CD4-positive, alpha-beta T cell (primary cell): ENCODE data around the gene ADH6. TPM values are rescaled to one million over a fixed set of nuclear protein-coding genes. Genes with fewer than 3 reads are reported as not detected.
"Not testable (repeated sequence)": the region's sequence is repeated elsewhere in the genome, so short reads cannot be mapped to it uniquely, and the experiment has no call there.

ENCODE experiments used
- ATAC-seq: fragments of 200-7000 bp; cut with Tn5 transposase; one replicate; pipeline ENCODE4 v1.10.0; 2022; ENCODE audit warnings: mild to moderate bottlenecking; ENCODE audit not compliant: poor library complexity
- CTCF ChIA-PET: fragments of 350-600 bp; sonication (Branson Sonifier 250); formaldehyde crosslinking; loops from one replicate; lab custom pipeline; 2021; ENCODE audit warnings: antibody characterized with exemption, inconsistent platforms; lab: Charles Lee
- POLR2A ChIA-PET: fragments of 350-600 bp; sonication (Branson Sonifier 250); formaldehyde crosslinking; loops from one replicate; lab custom pipeline; 2021; ENCODE audit warnings: antibody characterized with exemption, inconsistent platforms; lab: Charles Lee
- DNase-seq, 14 experiments: peaks; one replicate each; pipeline ENCODE4 v3.0.0-alpha.2; 2013 to 2020; ENCODE audit warnings: mixed read lengths in 2 of 14
- H3K27ac ChIP-seq, 2 donors: one replicate each; pipeline versions ENCODE4 v1.5.1 to v1.7.0; 2013; ENCODE audit warnings: low read length in 2 of 2, low read depth in 1 of 2, mild to moderate bottlenecking in 1 of 2
- H3K27me3 ChIP-seq, 2 experiments: 1 replicate in 1 of 2; 2 replicates in 1 of 2; pipeline versions ENCODE4 v1.6.1 to v1.7.0; 2013; ENCODE audit warnings: low read length in 2 of 2, control low read depth in 1 of 2, mild to moderate bottlenecking in 1 of 2, moderate library complexity in 1 of 2; ENCODE audit not compliant: insufficient read depth in 2 of 2, control insufficient read depth in 1 of 2
- H3K36me3 ChIP-seq: one replicate; pipeline ENCODE4 v1.6.1; 2013; ENCODE audit warnings: low read length, control low read depth; ENCODE audit not compliant: insufficient read depth
- H3K4me1 ChIP-seq: one replicate; pipeline ENCODE4 v1.6.1; 2013; ENCODE audit warnings: low read length, control low read depth; ENCODE audit not compliant: insufficient read depth
- H3K4me3 ChIP-seq: one replicate; pipeline ENCODE4 v1.5.1; 2013; ENCODE audit warnings: mild to moderate bottlenecking, low read length, moderate library complexity
- H3K9me3 ChIP-seq, 2 experiments: 1 replicate in 1 of 2; 2 replicates in 1 of 2; pipeline versions ENCODE4 v1.6.1 to v1.7.0; 2013; ENCODE audit warnings: low read length in 2 of 2, mild to moderate bottlenecking in 2 of 2, control low read depth in 1 of 2, moderate library complexity in 1 of 2; ENCODE audit not compliant: control insufficient read depth in 1 of 2, insufficient read depth in 1 of 2
- H3K27ac Mint-ChIP-seq: one replicate; pipeline ENCODE4 v1.8.0; 2020; ENCODE audit warnings: mixed read lengths
- H3K27me3 Mint-ChIP-seq: one replicate; pipeline ENCODE4 v1.8.0; 2021; ENCODE audit warnings: mixed read lengths
- H3K36me3 Mint-ChIP-seq: one replicate; pipeline ENCODE4 v1.8.0; 2021; ENCODE audit warnings: low read depth, mixed read lengths
- H3K4me1 Mint-ChIP-seq: one replicate; pipeline ENCODE4 v1.8.0; 2021; ENCODE audit warnings: low read depth, mixed read lengths
- H3K4me3 Mint-ChIP-seq: one replicate; pipeline ENCODE4 v1.8.0; 2020; ENCODE audit warnings: mild to moderate bottlenecking, mixed read lengths
- H3K9me3 Mint-ChIP-seq: one replicate; pipeline ENCODE4 v1.8.0; 2020; ENCODE audit warnings: mixed read lengths
- CTCF ChIP-seq: fragments of 200-600 bp; IDR thresholded peaks from one replicate; pipeline ENCODE4 v1.8.0; 2022; ENCODE audit warnings: antibody characterized with exemption, mild to moderate bottlenecking
- intact Hi-C, 2 experiments: fragments of 100-400 bp; cut with DNase I in 1 of 2; cut with micrococcal nuclease in 1 of 2; formaldehyde crosslinking; loops; one replicate each; pipeline versions ENCODE4 v1.15.1 to v1.9.0; 2023 to 2025; cut with DNase I, micrococcal nuclease
- total RNA-seq, 174 experiments: library from RNA in 2 of 174; stranded (reverse) in 2 of 174; gene quantifications; one replicate each; pipeline ENCODE4 v1.2.3 and lab custom pipeline; 2021 to 2026

ADH6 gene
- total RNA-seq, 2 experiments from 2014 or later = not detected

- DNase-seq = no peak
- no peaks in the 10 kb centered on the region for H3K36me3 ChIP-seq
- no peaks in the 10 kb centered on the region for H3K27me3 ChIP-seq
- no peaks in the 10 kb centered on the region for H3K4me1 ChIP-seq
- Mint-ChIP-seq H3K36me3 (no peaks in the 10 kb centered on the region), H3K4me1 (no peaks in the 10 kb centered on the region), H3K9me3 (no peaks in the 10 kb centered on the region), H3K27ac (no peak overlapping the region), H3K27me3 (no peaks in the 10 kb centered on the region), H3K4me3 (no peak overlapping the region)
- ChIA-PET POLR2A (no interaction called here), CTCF (no interaction called here)
- intact Hi-C loops = loop anchor here in 1 of 2 experiments (10.0 kb wide), 1 partner anchor 1565 kb away; no protein-coding TSS in a partner anchor
- no peak overlapping the region for H3K4me3 ChIP-seq
- TF ChIP-seq CTCF = no peak
- peaks cover 0 to 6% of the 10 kb centered on the region in 2 experiments for H3K9me3 ChIP-seq
- ATAC-seq = no peak
- no peak overlapping the region for H3K27ac ChIP-seq
Measured at GRCh38 chr4:99200138-99200537, 18.9 kb downstream of the ADH6 start.

- no peaks in the 10 kb centered on the region for H3K4me1 ChIP-seq
- Mint-ChIP-seq H3K27ac (no peak overlapping the region), H3K9me3 (peaks cover 13% of the 10 kb centered on the region), H3K27me3 (no peaks in the 10 kb centered on the region), H3K4me3 (no peak overlapping the region), H3K4me1 (no peaks in the 10 kb centered on the region), H3K36me3 (peaks cover 17% of the 10 kb centered on the region)
- ATAC-seq (no peak), DNase-seq (no peak)
- intact Hi-C loops = no loop called here
- H3K4me3 ChIP-seq = no peak overlapping the region
- CTCF ChIA-PET = no interaction called here
- TF ChIP-seq CTCF = no peak
- no peaks in the 10 kb centered on the region for H3K36me3 ChIP-seq
- peaks cover 0 to 8% of the 10 kb centered on the region in 2 experiments for H3K9me3 ChIP-seq
- POLR2A ChIA-PET = no interaction called here
- H3K27me3 ChIP-seq = no peaks in the 10 kb centered on the region
- no peak overlapping the region for H3K27ac ChIP-seq
Measured at GRCh38 chr4:99190336-99190735, 28.7 kb downstream of the ADH6 start.

- H3K4me1 Mint-ChIP-seq, H3K4me1 ChIP-seq, CTCF ChIA-PET, intact Hi-C loops, H3K27ac Mint-ChIP-seq, H3K4me3 ChIP-seq, H3K4me3 Mint-ChIP-seq, H3K36me3 ChIP-seq, H3K27me3 Mint-ChIP-seq, H3K27me3 ChIP-seq, H3K9me3 ChIP-seq, H3K27ac ChIP-seq, DNase-seq, POLR2A ChIA-PET, ATAC-seq: not testable (repeated sequence)
- H3K9me3 Mint-ChIP-seq = peaks cover 17% of the 10 kb centered on the region
- peaks cover 17% of the 10 kb centered on the region for H3K36me3 Mint-ChIP-seq
Measured at GRCh38 chr4:99189900-99190299, 29.1 kb downstream of the ADH6 start.

GRCh38 chr4:99186029-99186428, 33.0 kb downstream of the ADH6 start:
- TF ChIP-seq CTCF = no peak
- Histone ChIP-seq H3K27me3 (no peaks in the 10 kb centered on the region), H3K27ac (no peak overlapping the region), H3K4me1 (no peaks in the 10 kb centered on the region), H3K9me3 (peaks cover 0 to 8% of the 10 kb centered on the region in 2 experiments), H3K36me3 (no peaks in the 10 kb centered on the region), H3K4me3 (no peak overlapping the region)
- Mint-ChIP-seq H3K4me1 (no peaks in the 10 kb centered on the region), H3K4me3 (no peak overlapping the region), H3K36me3 (peaks cover 17% of the 10 kb centered on the region), H3K9me3 (peaks cover 19% of the 10 kb centered on the region), H3K27me3 (no peaks in the 10 kb centered on the region), H3K27ac (no peak overlapping the region)
- no peak for ATAC-seq
- DNase-seq = no peak
- intact Hi-C loops = no loop called here
- POLR2A ChIA-PET = no interaction called here
- CTCF ChIA-PET = no interaction called here
